22Rv1 (cell line): ENCODE results near the gene PCSK5.

Experiments
- CTCF ChIP-seq: fragments of 450-650 bp; IDR thresholded peaks from 2 replicates; pipeline ENCODE4 v1.5.1; 2017; ENCODE audit warnings: mild to moderate bottlenecking
- ZFX ChIP-seq: fragments of 450-650 bp; IDR thresholded peaks from 2 replicates; pipeline ENCODE4 v1.6.1; 2017; ENCODE audit warnings: antibody characterized with exemption, borderline replicate concordance

- TF ChIP-seq CTCF (no peak), ZFX (no peak)
Observed at GRCh38 chr9:76206821-76207220, 316.3 kb downstream of the PCSK5 start.
